ENCODE data around the gene FOXP4.

FOXP4 gene

DNA sequence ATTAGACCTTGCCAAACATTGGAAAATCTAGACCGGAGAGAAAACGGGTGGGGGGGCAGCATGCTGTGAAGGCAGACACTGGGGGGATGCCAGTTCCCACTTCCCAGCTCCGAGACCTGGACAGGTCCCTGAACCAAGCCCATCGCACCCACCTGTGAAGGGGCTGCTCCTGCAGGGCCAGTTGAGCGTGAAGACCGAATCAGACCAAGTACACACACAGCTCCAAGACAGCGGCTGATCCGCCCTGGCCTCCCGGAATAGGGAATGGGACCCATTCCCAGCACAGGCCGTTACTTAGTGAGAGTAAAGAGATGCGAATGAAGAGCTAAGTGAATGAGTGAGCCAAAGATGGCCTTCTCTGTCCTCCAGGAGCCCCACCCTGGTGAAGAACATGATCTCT, 50.6 kb downstream of the FOXP4 start:
- TF ChIP-seq EZH2 (IDR thresholded peaks at IDR 0.05; ENCODE audit: borderline replicate concordance, low read length): no peak
- TF ChIP-seq, protein P1, sequence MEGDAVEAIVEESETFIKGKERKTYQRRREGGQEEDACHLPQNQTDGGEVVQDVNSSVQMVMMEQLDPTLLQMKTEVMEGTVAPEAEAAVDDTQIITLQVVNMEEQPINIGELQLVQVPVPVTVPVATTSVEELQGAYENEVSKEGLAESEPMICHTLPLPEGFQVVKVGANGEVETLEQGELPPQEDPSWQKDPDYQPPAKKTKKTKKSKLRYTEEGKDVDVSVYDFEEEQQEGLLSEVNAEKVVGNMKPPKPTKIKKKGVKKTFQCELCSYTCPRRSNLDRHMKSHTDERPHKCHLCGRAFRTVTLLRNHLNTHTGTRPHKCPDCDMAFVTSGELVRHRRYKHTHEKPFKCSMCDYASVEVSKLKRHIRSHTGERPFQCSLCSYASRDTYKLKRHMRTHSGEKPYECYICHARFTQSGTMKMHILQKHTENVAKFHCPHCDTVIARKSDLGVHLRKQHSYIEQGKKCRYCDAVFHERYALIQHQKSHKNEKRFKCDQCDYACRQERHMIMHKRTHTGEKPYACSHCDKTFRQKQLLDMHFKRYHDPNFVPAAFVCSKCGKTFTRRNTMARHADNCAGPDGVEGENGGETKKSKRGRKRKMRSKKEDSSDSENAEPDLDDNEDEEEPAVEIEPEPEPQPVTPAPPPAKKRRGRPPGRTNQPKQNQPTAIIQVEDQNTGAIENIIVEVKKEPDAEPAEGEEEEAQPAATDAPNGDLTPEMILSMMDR (IDR thresholded peaks at IDR 0.05; ENCODE audit: low read length): no peak
- Histone ChIP-seq H3K27ac (ENCODE audit: low read depth, low read length, poor library complexity, severe bottlenecking) (no peak overlapping the region), H3K9me3 (ENCODE audit: low read length) (no peaks in the 10 kb centered on the region), H3K9ac (ENCODE audit: low read length) (no peak overlapping the region), H3K4me3 (ENCODE audit: low read depth, low read length, poor library complexity, severe bottlenecking) (no peak overlapping the region), H4K20me1 (ENCODE audit: insufficient read depth, low read length) (no peaks in the 10 kb centered on the region), H3K36me3 (ENCODE audit: insufficient read depth, low read length) (no peaks in the 10 kb centered on the region), H3K9me2 (ENCODE audit: low read depth, low read length) (no peaks in the 10 kb centered on the region), H3K79me2 (ENCODE audit: insufficient read depth, low read length) (no peaks in the 10 kb centered on the region), H3K4me1 (ENCODE audit: insufficient read depth, low read length, severe bottlenecking) (no peaks in the 10 kb centered on the region), H3K27me3 (ENCODE audit: insufficient read depth, low read length) (no peaks in the 10 kb centered on the region), H2AFZ (ENCODE audit: low read length) (no peak overlapping the region), H3F3A (ENCODE audit: insufficient read depth, low read length) (no peaks in the 10 kb centered on the region), H3K4me2 (ENCODE audit: low read length) (no peak overlapping the region)

DNA sequence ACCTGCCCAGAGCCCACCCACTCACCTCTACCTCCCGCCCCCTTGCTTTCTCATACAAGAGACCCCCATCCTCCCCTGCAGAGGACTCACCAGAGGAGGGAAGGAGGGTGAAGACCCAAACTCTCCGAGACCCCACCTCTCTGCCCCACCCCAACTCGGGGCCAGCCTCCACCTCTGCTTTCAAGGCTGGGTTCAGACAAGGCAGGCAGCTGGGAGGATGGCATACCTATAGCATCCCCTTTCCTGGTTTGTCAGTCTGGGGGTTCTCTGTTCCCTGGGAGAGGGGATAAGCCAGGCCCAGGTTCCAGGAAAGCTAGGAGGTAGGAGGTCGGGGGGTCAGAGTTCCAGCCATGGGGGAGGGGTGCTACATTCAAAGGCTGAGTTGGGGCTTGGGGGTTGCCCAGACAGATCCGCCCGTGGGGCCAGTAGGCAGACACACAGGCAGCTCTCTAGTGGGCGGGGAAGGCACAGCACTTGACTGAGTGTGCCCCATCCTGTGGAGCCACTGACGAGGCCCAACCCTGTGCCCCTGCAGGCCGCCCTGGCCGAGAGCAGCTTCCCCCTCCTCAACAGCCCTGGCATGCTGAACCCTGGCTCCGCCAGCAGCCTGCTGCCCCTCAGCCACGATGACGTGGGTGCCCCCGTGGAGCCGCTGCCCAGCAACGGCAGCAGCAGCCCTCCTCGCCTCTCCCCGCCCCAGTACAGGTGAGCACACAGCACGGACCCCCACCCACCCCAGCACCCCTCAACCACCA, 51.2 kb downstream of the FOXP4 start:
- H3K9ac ChIP-seq (ENCODE audit: low read length): no peak overlapping the region
- no peak overlapping the region for H3K4me3 ChIP-seq (ENCODE audit: low read depth, low read length, poor library complexity, severe bottlenecking)
- TF ChIP-seq EZH2 (IDR thresholded peaks at IDR 0.05; ENCODE audit: borderline replicate concordance, low read length): no peak
- TF ChIP-seq, protein P1 (IDR thresholded peaks at IDR 0.05; ENCODE audit: low read length): no peak
- H3K9me2 ChIP-seq (ENCODE audit: low read depth, low read length): no peaks in the 10 kb centered on the region
- peaks cover under 1% of the 10 kb centered on the region for H3K4me1 ChIP-seq (ENCODE audit: insufficient read depth, low read length, severe bottlenecking)
- H4K20me1 ChIP-seq (ENCODE audit: insufficient read depth, low read length): no peaks in the 10 kb centered on the region
- H3K9me3 ChIP-seq (ENCODE audit: low read length): no peaks in the 10 kb centered on the region
- no peaks in the 10 kb centered on the region for H3K79me2 ChIP-seq (ENCODE audit: insufficient read depth, low read length)
- H3K27me3 ChIP-seq (ENCODE audit: insufficient read depth, low read length): no peaks in the 10 kb centered on the region
- H3K27ac ChIP-seq (ENCODE audit: low read depth, low read length, poor library complexity, severe bottlenecking): no peak overlapping the region
- H3K36me3 ChIP-seq (ENCODE audit: insufficient read depth, low read length): no peaks in the 10 kb centered on the region
- H3F3A ChIP-seq (ENCODE audit: insufficient read depth, low read length): no peaks in the 10 kb centered on the region
- H3K4me2 ChIP-seq (ENCODE audit: low read length): no peak overlapping the region
- H2AFZ ChIP-seq (ENCODE audit: low read length): no peak overlapping the region

DNA sequence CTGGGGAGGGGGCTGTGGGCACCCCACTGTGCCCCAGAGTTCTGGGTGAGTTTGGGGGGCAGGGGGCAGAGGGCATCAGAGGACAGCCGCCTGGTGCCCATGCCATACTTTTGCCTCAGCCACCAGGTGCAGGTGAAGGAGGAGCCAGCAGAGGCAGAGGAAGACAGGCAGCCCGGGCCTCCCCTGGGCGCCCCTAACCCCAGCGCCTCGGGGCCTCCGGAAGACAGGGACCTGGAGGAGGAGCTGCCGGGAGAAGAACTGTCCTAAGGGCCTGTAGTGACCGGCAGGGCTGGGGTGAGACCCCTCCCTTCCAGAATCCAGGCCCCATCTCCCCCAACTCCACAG, 52.5 kb downstream of the FOXP4 start:
- Histone ChIP-seq H3K4me3 (ENCODE audit: low read depth, low read length, poor library complexity, severe bottlenecking) (no peak overlapping the region), H3K36me3 (ENCODE audit: insufficient read depth, low read length) (no peaks in the 10 kb centered on the region), H4K20me1 (ENCODE audit: insufficient read depth, low read length) (no peaks in the 10 kb centered on the region), H3K9me3 (ENCODE audit: low read length) (no peaks in the 10 kb centered on the region), H3F3A (ENCODE audit: insufficient read depth, low read length) (no peaks in the 10 kb centered on the region), H3K27me3 (ENCODE audit: insufficient read depth, low read length) (no peaks in the 10 kb centered on the region), H3K4me2 (ENCODE audit: low read length) (no peak overlapping the region), H2AFZ (ENCODE audit: low read length) (no peak overlapping the region), H3K27ac (ENCODE audit: low read depth, low read length, poor library complexity, severe bottlenecking) (no peak overlapping the region), H3K79me2 (ENCODE audit: insufficient read depth, low read length) (no peaks in the 10 kb centered on the region), H3K9me2 (ENCODE audit: low read depth, low read length) (no peaks in the 10 kb centered on the region), H3K9ac (ENCODE audit: low read length) (no peak overlapping the region), H3K4me1 (ENCODE audit: insufficient read depth, low read length, severe bottlenecking) (peaks cover 10% of the 10 kb centered on the region)
- TF ChIP-seq, protein P1 (IDR thresholded peaks at IDR 0.05; ENCODE audit: low read length): no peak
- no peak for TF ChIP-seq EZH2 (IDR thresholded peaks at IDR 0.05; ENCODE audit: borderline replicate concordance, low read length)

All from OCI-LY1 (cell line).